ENCODE results near the gene CARNS1. TPM values are rescaled to one million over a fixed set of nuclear protein-coding genes. Genes with fewer than 3 reads are reported as not detected.
"Not testable (repeated sequence)": the region's sequence is repeated elsewhere in the genome, so short reads cannot be mapped to it uniquely, and the experiment has no call there.

Gene CARNS1
- total RNA-seq, 2 donors from 2014 or later, result 0.61 to 2.5 TPM

- intact Hi-C loops (cut with DNase I, micrococcal nuclease), result no loop called here
- ATAC-seq (no peak), DNase-seq (no peak)
Observed at GRCh38 chr11:67450796-67451657, 35.5 kb downstream of the CARNS1 start.

GRCh38 chr11:67451658-67451976, 36.1 kb downstream of the CARNS1 start:
- ATAC-seq (no peak), DNase-seq (no peak)
- intact Hi-C loops (cut with DNase I, micrococcal nuclease), result no loop called here

GRCh38 chr11:67452141-67452952, 36.9 kb downstream of the CARNS1 start, which contains the start of gene GPR152:
TSS of gene GPR152 (minus strand) at chr11:67452729. CDS start at chr11:67452724, 5 bp downstream.
- intact Hi-C loops (cut with DNase I, micrococcal nuclease), result no loop called here
- peak; percentile 66 for ATAC-seq
- no peak for DNase-seq

GRCh38 chr11:67453816-67454732, 38.6 kb downstream of the CARNS1 start:
- intact Hi-C loops (cut with DNase I, micrococcal nuclease), result no loop called here
- DNase-seq (no peak), ATAC-seq (no peak)

GRCh38 chr11:67455054-67455453, 39.6 kb downstream of the CARNS1 start, which contains the start of gene CABP4:
TSS of gene CABP4 (plus strand) at chr11:67455354. CDS start at chr11:67455424, 70 bp downstream.
- no peak for ATAC-seq

GRCh38 chr11:67456068-67456705, 40.7 kb downstream of the CARNS1 start:
- intact Hi-C loops (cut with DNase I, micrococcal nuclease), result no loop called here
- no peak for DNase-seq
- no peak for ATAC-seq

More at GRCh38 chr11:67455054-67455453, 39.6 kb downstream of the CARNS1 start, which contains the start of gene CABP4:
- no peak for DNase-seq
- intact Hi-C loops (cut with DNase I, micrococcal nuclease), result no loop called here

GRCh38 chr11:67457453-67457852, 42.0 kb downstream of the CARNS1 start:
- intact Hi-C loops (cut with DNase I, micrococcal nuclease), result no loop called here
- DNase-seq (no peak), ATAC-seq (no peak)

- no peak for ATAC-seq
- DNase-seq, result no peak
- intact Hi-C loops (cut with DNase I, micrococcal nuclease), result no loop called here
Observed at GRCh38 chr11:67458266-67458665, 42.8 kb downstream of the CARNS1 start.

GRCh38 chr11:67463186-67463585, 47.7 kb downstream of the CARNS1 start:
- intact Hi-C loops (cut with DNase I, micrococcal nuclease), result no loop called here
- DNase-seq (no peak), ATAC-seq (no peak)

- DNase-seq, result peak; percentile 58 to 79
- intact Hi-C loops (cut with DNase I, micrococcal nuclease), result no loop called here
- peak; percentile 40 for ATAC-seq
Observed at GRCh38 chr11:67463680-67464410, 48.4 kb downstream of the CARNS1 start.

- intact Hi-C loops (cut with DNase I, micrococcal nuclease), result no loop called here
- peak; percentile 79 for ATAC-seq
- DNase-seq, result peak; percentile 92 to 95
Observed at GRCh38 chr11:67464411-67465188, 49.1 kb downstream of the CARNS1 start.

- intact Hi-C loops (cut with DNase I, micrococcal nuclease), result no loop called here
- DNase-seq, result no peak
- ATAC-seq, result peak; percentile 3
Observed at GRCh38 chr11:67465189-67465510, 49.7 kb downstream of the CARNS1 start.

- ATAC-seq; DNase-seq; intact Hi-C loops (cut with DNase I, micrococcal nuclease): not testable (repeated sequence)
Observed at GRCh38 chr11:67465530-67465929, 50.1 kb downstream of the CARNS1 start.

- ATAC-seq (no peak), DNase-seq (no peak)
- intact Hi-C loops (cut with DNase I, micrococcal nuclease), result no loop called here
Observed at GRCh38 chr11:67466367-67466766, 50.9 kb downstream of the CARNS1 start.

GRCh38 chr11:67466962-67467771, 51.7 kb downstream of the CARNS1 start:
- no peak for ATAC-seq
- DNase-seq, result no peak
- intact Hi-C loops (cut with DNase I, micrococcal nuclease), result no loop called here

GRCh38 chr11:67468056-67468455, 52.6 kb downstream of the CARNS1 start:
- ATAC-seq, result peak; percentile 22
- peak; percentile 75 to 77 for DNase-seq
- intact Hi-C loops (cut with DNase I, micrococcal nuclease), result no loop called here
